OCI-LY3 (cell line): ENCODE measurements around the gene DYNC1I2.

Experiments used
- CTCF ChIP-seq: fragments of 200-600, 300-600 bp; sonication (generic); IDR thresholded peaks from 2 replicates; pipeline ENCODE4 v1.5.1; 2014; ENCODE audit warnings: antibody characterized with exemption, low read length, low read depth
- EZH2phosphoT487 ChIP-seq: fragments of 200-600 bp; shearing (Covaris generic); IDR thresholded peaks from 2 replicates; pipeline ENCODE4 v1.6.1; 2018; ENCODE audit warnings: antibody characterized with exemption, mixed run types, low read depth

- TF ChIP-seq CTCF: no peak
- no peak for TF ChIP-seq EZH2phosphoT487
Measured at GRCh38 chr2:171652416-171652785, 34.9 kb upstream of the DYNC1I2 start.
